LoVo (cell line): ENCODE data around the gene CFAP73.

Source experiments
- DNase-seq: peaks from one replicate; pipeline ENCODE4 v3.0.0-alpha.2; 2016; ENCODE audit warnings: low spot score

CFAP73 gene

GRCh38 chr12:113142173-113142885 lies 7.2 kb upstream of the CFAP73 start:
- no peak for DNase-seq

- no peak for DNase-seq
Measured at GRCh38 chr12:113142886-113143332, 6.6 kb upstream of the CFAP73 start.

GRCh38 chr12:113143959-113144358 lies 5.6 kb upstream of the CFAP73 start:
- no peak for DNase-seq

- DNase-seq = no peak
Measured at GRCh38 chr12:113144806-113145205, 4.7 kb upstream of the CFAP73 start.

GRCh38 chr12:113145720-113146551 lies 3.6 kb upstream of the CFAP73 start:
- DNase-seq = no peak

- DNase-seq = no peak
Measured at GRCh38 chr12:113146999-113147398, 2.5 kb upstream of the CFAP73 start.

GRCh38 chr12:113151655-113152054 lies 2.1 kb downstream of the CFAP73 start:
- no peak for DNase-seq

- no peak for DNase-seq
Measured at GRCh38 chr12:113152196-113152834, 2.8 kb downstream of the CFAP73 start.

GRCh38 chr12:113152835-113153814 lies 3.6 kb downstream of the CFAP73 start:
- peak; percentile 80 for DNase-seq

- DNase-seq = no peak
Measured at GRCh38 chr12:113154351-113154973, 4.9 kb downstream of the CFAP73 start.

GRCh38 chr12:113155060-113155459 lies 5.5 kb downstream of the CFAP73 start:
- DNase-seq = no peak

- no peak for DNase-seq
Measured at GRCh38 chr12:113155646-113156045, 6.1 kb downstream of the CFAP73 start.

GRCh38 chr12:113157218-113157859 lies 7.8 kb downstream of the CFAP73 start:
- no peak for DNase-seq

GRCh38 chr12:113158439-113159203 lies 9.1 kb downstream of the CFAP73 start:
- no peak for DNase-seq

- DNase-seq = no peak
Measured at GRCh38 chr12:113159937-113160336, 10.4 kb downstream of the CFAP73 start.

GRCh38 chr12:113161415-113162016 lies 12.0 kb downstream of the CFAP73 start:
- no peak for DNase-seq

- DNase-seq = no peak
Measured at GRCh38 chr12:113162102-113163029, 12.8 kb downstream of the CFAP73 start.

GRCh38 chr12:113163030-113163360 lies 13.5 kb downstream of the CFAP73 start:
- DNase-seq = no peak
